ENCODE data around the gene SPRY2. TPM values are rescaled to one million over a fixed set of nuclear protein-coding genes. Genes with fewer than 3 reads are reported as not detected.
"Not testable (repeated sequence)": the region's sequence is repeated elsewhere in the genome, so short reads cannot be mapped to it uniquely, and the experiment has no call there.

The SPRY2 gene
- total RNA-seq, 1 donor from 2014 or later, result 0.21 TPM

GRCh38 chr13:80363890-80364503 is 23.1 kb upstream of the SPRY2 start:
- H3K36me3 Mint-ChIP-seq (ENCODE audit: low read depth), result no peaks in the 10 kb centered on the region
- no peak for DNase-seq
- peaks cover 2% of the 10 kb centered on the region for H3K27me3 Mint-ChIP-seq
- intact Hi-C loops (cut with micrococcal nuclease), result loop anchor here (5.0 kb wide), 1 partner anchor 687 kb away; no protein-coding TSS in a partner anchor
- H3K9me3 Mint-ChIP-seq, result no peaks in the 10 kb centered on the region
- no peak overlapping the region for H3K27ac Mint-ChIP-seq
- H3K4me1 Mint-ChIP-seq, result no peaks in the 10 kb centered on the region
- H3K4me3 Mint-ChIP-seq, result no peak overlapping the region

- no peak for DNase-seq
- intact Hi-C loops (cut with micrococcal nuclease), result loop anchor here (5.0 kb wide), 1 partner anchor 685 kb away; no protein-coding TSS in a partner anchor
- Mint-ChIP-seq H3K27ac (no peak overlapping the region), H3K4me3 (no peak overlapping the region), H3K36me3 (ENCODE audit: low read depth) (no peaks in the 10 kb centered on the region), H3K27me3 (peaks cover 2% of the 10 kb centered on the region), H3K9me3 (no peaks in the 10 kb centered on the region), H3K4me1 (no peaks in the 10 kb centered on the region)
Observed at GRCh38 chr13:80362481-80362880, 21.6 kb upstream of the SPRY2 start.

GRCh38 chr13:80361883-80362327 is 21.0 kb upstream of the SPRY2 start:
- peaks cover 2% of the 10 kb centered on the region for H3K27me3 Mint-ChIP-seq
- no peaks in the 10 kb centered on the region for H3K4me1 Mint-ChIP-seq
- no peaks in the 10 kb centered on the region for H3K9me3 Mint-ChIP-seq
- no peaks in the 10 kb centered on the region for H3K36me3 Mint-ChIP-seq (ENCODE audit: low read depth)
- no peak overlapping the region for H3K4me3 Mint-ChIP-seq
- intact Hi-C loops (cut with micrococcal nuclease), result loop anchor here (5.0 kb wide), 1 partner anchor 685 kb away; no protein-coding TSS in a partner anchor
- DNase-seq, result no peak
- H3K27ac Mint-ChIP-seq, result no peak overlapping the region

- intact Hi-C loops (cut with micrococcal nuclease), result loop anchor here (5.0 kb wide), 1 partner anchor 684 kb away; no protein-coding TSS in a partner anchor
- no peaks in the 10 kb centered on the region for H3K9me3 Mint-ChIP-seq
- no peaks in the 10 kb centered on the region for H3K4me1 Mint-ChIP-seq
- DNase-seq, result no peak
- H3K27ac Mint-ChIP-seq, result no peak overlapping the region
- H3K27me3 Mint-ChIP-seq, result peaks cover 2% of the 10 kb centered on the region
- H3K36me3 Mint-ChIP-seq (ENCODE audit: low read depth), result no peaks in the 10 kb centered on the region
- H3K4me3 Mint-ChIP-seq, result no peak overlapping the region
Observed at GRCh38 chr13:80361298-80361697, 20.4 kb upstream of the SPRY2 start.

- Mint-ChIP-seq H3K4me1 (no peaks in the 10 kb centered on the region), H3K27me3 (peaks cover 2% of the 10 kb centered on the region), H3K27ac (no peak overlapping the region), H3K9me3 (no peaks in the 10 kb centered on the region), H3K4me3 (no peak overlapping the region), H3K36me3 (ENCODE audit: low read depth) (no peaks in the 10 kb centered on the region)
- DNase-seq, result no peak
- intact Hi-C loops (cut with micrococcal nuclease), result loop anchor here (5.0 kb wide), 1 partner anchor 683 kb away; no protein-coding TSS in a partner anchor
Observed at GRCh38 chr13:80360453-80360800, 19.5 kb upstream of the SPRY2 start.

- Mint-ChIP-seq H3K27me3 (peaks cover 2% of the 10 kb centered on the region), H3K4me3 (no peak overlapping the region), H3K9me3 (no peaks in the 10 kb centered on the region), H3K27ac (no peak overlapping the region), H3K4me1 (no peaks in the 10 kb centered on the region), H3K36me3 (ENCODE audit: low read depth) (no peaks in the 10 kb centered on the region)
- no peak for DNase-seq
- intact Hi-C loops (cut with micrococcal nuclease), result loop anchor here (5.0 kb wide), 1 partner anchor 683 kb away; no protein-coding TSS in a partner anchor
Observed at GRCh38 chr13:80359778-80360452, 19.0 kb upstream of the SPRY2 start.

- H3K9me3 Mint-ChIP-seq, result no peaks in the 10 kb centered on the region
- peaks cover 2% of the 10 kb centered on the region for H3K27me3 Mint-ChIP-seq
- no peak for DNase-seq
- H3K27ac Mint-ChIP-seq, result no peak overlapping the region
- H3K4me3 Mint-ChIP-seq, result no peak overlapping the region
- H3K4me1 Mint-ChIP-seq, result no peaks in the 10 kb centered on the region
- intact Hi-C loops (cut with micrococcal nuclease), result no loop called here
- no peaks in the 10 kb centered on the region for H3K36me3 Mint-ChIP-seq (ENCODE audit: low read depth)
Observed at GRCh38 chr13:80359414-80359777, 18.5 kb upstream of the SPRY2 start.

GRCh38 chr13:80355496-80356094 is 14.7 kb upstream of the SPRY2 start:
- H3K4me3 Mint-ChIP-seq; H3K4me1 Mint-ChIP-seq; DNase-seq; intact Hi-C loops (cut with micrococcal nuclease); H3K27me3 Mint-ChIP-seq; H3K27ac Mint-ChIP-seq; H3K36me3 Mint-ChIP-seq (ENCODE audit: low read depth); H3K9me3 Mint-ChIP-seq: not testable (repeated sequence)

GRCh38 chr13:80348750-80349149 is 7.8 kb upstream of the SPRY2 start:
- Mint-ChIP-seq H3K27ac (no peak overlapping the region), H3K4me3 (no peak overlapping the region), H3K27me3 (peaks cover 14% of the 10 kb centered on the region), H3K36me3 (ENCODE audit: low read depth) (no peaks in the 10 kb centered on the region), H3K9me3 (no peaks in the 10 kb centered on the region), H3K4me1 (no peaks in the 10 kb centered on the region)
- intact Hi-C loops (cut with micrococcal nuclease), result no loop called here
- DNase-seq, result no peak

GRCh38 chr13:80348314-80348713 is 7.4 kb upstream of the SPRY2 start:
- intact Hi-C loops (cut with micrococcal nuclease), result no loop called here

GRCh38 chr13:80345771-80346510 is 5.0 kb upstream of the SPRY2 start:
- Mint-ChIP-seq H3K27ac (no peak overlapping the region), H3K4me1 (peaks cover 4% of the 10 kb centered on the region), H3K27me3 (peaks cover 35% of the 10 kb centered on the region), H3K4me3 (no peak overlapping the region), H3K36me3 (ENCODE audit: low read depth) (no peaks in the 10 kb centered on the region), H3K9me3 (no peaks in the 10 kb centered on the region)
- intact Hi-C loops (cut with micrococcal nuclease), result no loop called here
- no peak for DNase-seq

More at GRCh38 chr13:80348314-80348713, 7.4 kb upstream of the SPRY2 start:
- no peak for DNase-seq
- no peak overlapping the region for H3K4me3 Mint-ChIP-seq
- peaks cover 1% of the 10 kb centered on the region for H3K4me1 Mint-ChIP-seq
- no peak overlapping the region for H3K27ac Mint-ChIP-seq
- H3K36me3 Mint-ChIP-seq (ENCODE audit: low read depth), result no peaks in the 10 kb centered on the region
- H3K27me3 Mint-ChIP-seq, result peaks cover 18% of the 10 kb centered on the region
- no peaks in the 10 kb centered on the region for H3K9me3 Mint-ChIP-seq

- not testable (repeated sequence) for H3K36me3 Mint-ChIP-seq (ENCODE audit: low read depth); H3K27ac Mint-ChIP-seq; H3K4me1 Mint-ChIP-seq; DNase-seq; H3K4me3 Mint-ChIP-seq; H3K9me3 Mint-ChIP-seq
- peaks cover 39% of the 10 kb centered on the region for H3K27me3 Mint-ChIP-seq
- intact Hi-C loops (cut with micrococcal nuclease), result loop anchor here (5.0 kb wide), 1 partner anchor 578 kb away; no protein-coding TSS in a partner anchor
Observed at GRCh38 chr13:80344032-80344431, 3.1 kb upstream of the SPRY2 start.

GRCh38 chr13:80342471-80343371 is 1.8 kb upstream of the SPRY2 start:
- intact Hi-C loops (cut with micrococcal nuclease), result loop anchor here (2.0 to 5.0 kb wide), 2 partner anchors 580 to 674 kb away; no protein-coding TSS in a partner anchor
- Mint-ChIP-seq H3K27ac (no peak overlapping the region), H3K4me1 (peaks cover 8% of the 10 kb centered on the region), H3K27me3 (peaks cover 39% of the 10 kb centered on the region), H3K4me3 (peak overlapping the region; percentile 72), H3K9me3 (no peaks in the 10 kb centered on the region), H3K36me3 (ENCODE audit: low read depth) (no peaks in the 10 kb centered on the region)
- DNase-seq, result peak; percentile 91
